GM23338 (cell line): Measurements from ENCODE around the gene MAP7D3.

Experiments
- CREB1 ChIP-seq: fragments of 250-450 bp; sonication (Bioruptor Pico); IDR thresholded peaks from 2 replicates; pipeline ENCODE4 v1.5.0; 2020; ENCODE audit warnings: low read depth, mild to moderate bottlenecking, moderate library complexity
- CTCF ChIP-seq, 2 experiments: fragments of 200-600 bp in 1 of 2; sonication (generic) in 1 of 2; conservative IDR thresholded peaks; 2 replicates each; pipeline versions ENCODE4 v1.5.1 to v1.6.1; 2016 to 2017; ENCODE audit warnings: antibody characterized with exemption in 2 of 2, low read depth in 2 of 2, mild to moderate bottlenecking in 2 of 2, moderate library complexity in 1 of 2
- ETS1 ChIP-seq: IDR thresholded peaks from 2 replicates; pipeline ENCODE4 v1.6.1; 2016; ENCODE audit warnings: antibody characterized with exemption
- EZH2 ChIP-seq: fragments of 200-600 bp; sonication (generic); IDR thresholded peaks from one replicate; pipeline ENCODE4 v1.8.0; 2017; ENCODE audit warnings: antibody characterized with exemption, mild to moderate bottlenecking, low read depth; ENCODE audit not compliant: unreplicated experiment
- EZH2phosphoT487 ChIP-seq: fragments of 200-600 bp; sonication (generic); IDR thresholded peaks from one replicate; pipeline ENCODE4 v1.8.1; 2018; ENCODE audit warnings: antibody characterized with exemption; ENCODE audit not compliant: unreplicated experiment
- JUNB ChIP-seq: IDR thresholded peaks from one replicate; pipeline ENCODE4 v1.6.1; 2016; ENCODE audit warnings: antibody characterized with exemption; ENCODE audit not compliant: unreplicated experiment
- NANOG ChIP-seq: IDR thresholded peaks from 2 replicates; pipeline ENCODE4 v1.6.1; 2016; ENCODE audit warnings: antibody characterized with exemption, borderline replicate concordance
- POLR2AphosphoS5 ChIP-seq: IDR thresholded peaks from 2 replicates; pipeline ENCODE4 v1.6.1; 2016; ENCODE audit warnings: antibody characterized with exemption, low read depth
- REST ChIP-seq: IDR thresholded peaks from one replicate; pipeline ENCODE4 v1.6.1; 2018; ENCODE audit warnings: antibody characterized with exemption; ENCODE audit not compliant: unreplicated experiment
- STAT1 ChIP-seq: IDR thresholded peaks from one replicate; pipeline ENCODE4 v1.6.1; 2016; ENCODE audit warnings: antibody characterized with exemption; ENCODE audit not compliant: unreplicated experiment
- ZNF114 ChIP-seq: fragments of 250-450 bp; sonication (Bioruptor Pico); IDR thresholded peaks from 2 replicates; pipeline ENCODE4 v1.5.0; 2020; ENCODE audit warnings: mild to moderate bottlenecking, moderate library complexity
- ZNF331 ChIP-seq: fragments of 250-450 bp; sonication (Bioruptor Pico); IDR thresholded peaks from 2 replicates; pipeline ENCODE4 v1.5.0; 2020; ENCODE audit warnings: low read depth, mild to moderate bottlenecking, moderate library complexity
- ZNF462 ChIP-seq: fragments of 250-450 bp; sonication (Bioruptor Pico); IDR thresholded peaks from 2 replicates; pipeline ENCODE4 v1.5.0; 2020; ENCODE audit warnings: mild to moderate bottlenecking, moderate library complexity

- TF ChIP-seq CTCF (conservative IDR thresholded peaks at IDR 0.05; ENCODE audit: low read depth in 2 of 2) (no peak), REST (no peak), CREB1 (CRISPR knock-in tag) (no peak), EZH2phosphoT487 (no peak), EZH2 (no peak), ETS1 (no peak), POLR2AphosphoS5 (no peak), STAT1 (no peak), ZNF462 (CRISPR knock-in tag) (no peak), NANOG (no peak), ZNF331 (CRISPR knock-in tag) (no peak), JUNB (no peak), ZNF114 (CRISPR knock-in tag) (no peak)
Observed at GRCh38 chrX:136168929-136169735, 82.1 kb downstream of the MAP7D3 start.
